ENCODE results near the gene WSB2. TPM values are rescaled to one million over a fixed set of nuclear protein-coding genes. Genes with fewer than 3 reads are reported as not detected.

The WSB2 gene
- polyA plus RNA-seq, 1 donor from 2014 or later, result 155 TPM

DNA sequence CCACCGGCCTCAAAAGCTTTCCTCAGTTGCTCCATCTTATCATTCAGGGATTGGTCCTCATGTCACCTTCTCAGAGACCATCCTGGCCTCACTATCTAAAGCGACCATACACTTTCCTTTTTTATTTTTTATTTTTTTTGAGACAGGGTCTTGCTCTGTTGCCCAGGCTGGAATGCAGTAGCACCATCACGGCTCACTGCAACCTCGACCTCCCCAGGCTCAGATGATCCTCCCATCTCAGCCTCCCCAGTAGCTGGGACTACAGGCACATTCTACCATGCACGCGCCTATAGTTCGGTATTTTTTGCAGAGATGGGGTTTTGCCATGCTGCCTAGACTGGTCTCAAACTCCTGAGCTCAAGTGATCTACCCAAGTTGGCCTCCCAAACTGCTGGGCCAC lies 2.8 kb downstream of the WSB2 start:
- H3K9ac ChIP-seq (ENCODE audit: low read length), result no peak overlapping the region
- H3K9me3 ChIP-seq (ENCODE audit: low read length), result no peaks in the 10 kb centered on the region
- no peak for TF ChIP-seq MXI1 (conservative IDR thresholded peaks at IDR 0.05; ENCODE audit: poor library complexity, severe bottlenecking)
- TF ChIP-seq, protein P1, sequence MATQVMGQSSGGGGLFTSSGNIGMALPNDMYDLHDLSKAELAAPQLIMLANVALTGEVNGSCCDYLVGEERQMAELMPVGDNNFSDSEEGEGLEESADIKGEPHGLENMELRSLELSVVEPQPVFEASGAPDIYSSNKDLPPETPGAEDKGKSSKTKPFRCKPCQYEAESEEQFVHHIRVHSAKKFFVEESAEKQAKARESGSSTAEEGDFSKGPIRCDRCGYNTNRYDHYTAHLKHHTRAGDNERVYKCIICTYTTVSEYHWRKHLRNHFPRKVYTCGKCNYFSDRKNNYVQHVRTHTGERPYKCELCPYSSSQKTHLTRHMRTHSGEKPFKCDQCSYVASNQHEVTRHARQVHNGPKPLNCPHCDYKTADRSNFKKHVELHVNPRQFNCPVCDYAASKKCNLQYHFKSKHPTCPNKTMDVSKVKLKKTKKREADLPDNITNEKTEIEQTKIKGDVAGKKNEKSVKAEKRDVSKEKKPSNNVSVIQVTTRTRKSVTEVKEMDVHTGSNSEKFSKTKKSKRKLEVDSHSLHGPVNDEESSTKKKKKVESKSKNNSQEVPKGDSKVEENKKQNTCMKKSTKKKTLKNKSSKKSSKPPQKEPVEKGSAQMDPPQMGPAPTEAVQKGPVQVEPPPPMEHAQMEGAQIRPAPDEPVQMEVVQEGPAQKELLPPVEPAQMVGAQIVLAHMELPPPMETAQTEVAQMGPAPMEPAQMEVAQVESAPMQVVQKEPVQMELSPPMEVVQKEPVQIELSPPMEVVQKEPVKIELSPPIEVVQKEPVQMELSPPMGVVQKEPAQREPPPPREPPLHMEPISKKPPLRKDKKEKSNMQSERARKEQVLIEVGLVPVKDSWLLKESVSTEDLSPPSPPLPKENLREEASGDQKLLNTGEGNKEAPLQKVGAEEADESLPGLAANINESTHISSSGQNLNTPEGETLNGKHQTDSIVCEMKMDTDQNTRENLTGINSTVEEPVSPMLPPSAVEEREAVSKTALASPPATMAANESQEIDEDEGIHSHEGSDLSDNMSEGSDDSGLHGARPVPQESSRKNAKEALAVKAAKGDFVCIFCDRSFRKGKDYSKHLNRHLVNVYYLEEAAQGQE (IDR thresholded peaks at IDR 0.05; ENCODE audit: borderline replicate concordance), result no peak
- TF ChIP-seq RAD21 (conservative IDR thresholded peaks at IDR 0.05), result no peak
- no peak for TF ChIP-seq POLR2AphosphoS5 (IDR thresholded peaks at IDR 0.05)
- TF ChIP-seq SMC3 (conservative IDR thresholded peaks at IDR 0.05; ENCODE audit: poor library complexity), result no peak
- TF ChIP-seq EP300 (conservative IDR thresholded peaks at IDR 0.05; ENCODE audit: poor library complexity, severe bottlenecking), result no peak
- TF ChIP-seq TAF1 (IDR thresholded peaks at IDR 0.05; ENCODE audit: low read depth), result no peak
- no peak for TF ChIP-seq EZH2 (IDR thresholded peaks at IDR 0.05; ENCODE audit: borderline replicate concordance, insufficient read depth, low read length, poor library complexity, severe bottlenecking)
- TF ChIP-seq, protein P2, sequence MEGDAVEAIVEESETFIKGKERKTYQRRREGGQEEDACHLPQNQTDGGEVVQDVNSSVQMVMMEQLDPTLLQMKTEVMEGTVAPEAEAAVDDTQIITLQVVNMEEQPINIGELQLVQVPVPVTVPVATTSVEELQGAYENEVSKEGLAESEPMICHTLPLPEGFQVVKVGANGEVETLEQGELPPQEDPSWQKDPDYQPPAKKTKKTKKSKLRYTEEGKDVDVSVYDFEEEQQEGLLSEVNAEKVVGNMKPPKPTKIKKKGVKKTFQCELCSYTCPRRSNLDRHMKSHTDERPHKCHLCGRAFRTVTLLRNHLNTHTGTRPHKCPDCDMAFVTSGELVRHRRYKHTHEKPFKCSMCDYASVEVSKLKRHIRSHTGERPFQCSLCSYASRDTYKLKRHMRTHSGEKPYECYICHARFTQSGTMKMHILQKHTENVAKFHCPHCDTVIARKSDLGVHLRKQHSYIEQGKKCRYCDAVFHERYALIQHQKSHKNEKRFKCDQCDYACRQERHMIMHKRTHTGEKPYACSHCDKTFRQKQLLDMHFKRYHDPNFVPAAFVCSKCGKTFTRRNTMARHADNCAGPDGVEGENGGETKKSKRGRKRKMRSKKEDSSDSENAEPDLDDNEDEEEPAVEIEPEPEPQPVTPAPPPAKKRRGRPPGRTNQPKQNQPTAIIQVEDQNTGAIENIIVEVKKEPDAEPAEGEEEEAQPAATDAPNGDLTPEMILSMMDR (IDR thresholded peaks at IDR 0.05; ENCODE audit: poor library complexity, severe bottlenecking), result no peak
- peaks cover 38% of the 10 kb centered on the region for H3K79me2 ChIP-seq (replicated peaks; ENCODE audit: insufficient read depth, low read length)
- H3K4me3 ChIP-seq (ENCODE audit: low read length), result no peak overlapping the region
- H4K20me1 ChIP-seq (ENCODE audit: insufficient read depth), result no peaks in the 10 kb centered on the region
- H3K36me3 ChIP-seq (ENCODE audit: insufficient read depth, low read length), result no peaks in the 10 kb centered on the region
- H3F3A ChIP-seq (ENCODE audit: insufficient read depth, low read length, poor library complexity, severe bottlenecking), result no peaks in the 10 kb centered on the region
- H3K4me2 ChIP-seq (ENCODE audit: low read length), result no peak overlapping the region
- H3K27me3 ChIP-seq (ENCODE audit: insufficient read depth, low read depth, low read length), result no peaks in the 10 kb centered on the region
- no peak overlapping the region for H3K27ac ChIP-seq (ENCODE audit: low read length)
- H2AFZ ChIP-seq (ENCODE audit: low read depth, low read length), result no peak overlapping the region
- no peaks in the 10 kb centered on the region for H3K9me2 ChIP-seq (ENCODE audit: insufficient read depth, low read length)

DNA sequence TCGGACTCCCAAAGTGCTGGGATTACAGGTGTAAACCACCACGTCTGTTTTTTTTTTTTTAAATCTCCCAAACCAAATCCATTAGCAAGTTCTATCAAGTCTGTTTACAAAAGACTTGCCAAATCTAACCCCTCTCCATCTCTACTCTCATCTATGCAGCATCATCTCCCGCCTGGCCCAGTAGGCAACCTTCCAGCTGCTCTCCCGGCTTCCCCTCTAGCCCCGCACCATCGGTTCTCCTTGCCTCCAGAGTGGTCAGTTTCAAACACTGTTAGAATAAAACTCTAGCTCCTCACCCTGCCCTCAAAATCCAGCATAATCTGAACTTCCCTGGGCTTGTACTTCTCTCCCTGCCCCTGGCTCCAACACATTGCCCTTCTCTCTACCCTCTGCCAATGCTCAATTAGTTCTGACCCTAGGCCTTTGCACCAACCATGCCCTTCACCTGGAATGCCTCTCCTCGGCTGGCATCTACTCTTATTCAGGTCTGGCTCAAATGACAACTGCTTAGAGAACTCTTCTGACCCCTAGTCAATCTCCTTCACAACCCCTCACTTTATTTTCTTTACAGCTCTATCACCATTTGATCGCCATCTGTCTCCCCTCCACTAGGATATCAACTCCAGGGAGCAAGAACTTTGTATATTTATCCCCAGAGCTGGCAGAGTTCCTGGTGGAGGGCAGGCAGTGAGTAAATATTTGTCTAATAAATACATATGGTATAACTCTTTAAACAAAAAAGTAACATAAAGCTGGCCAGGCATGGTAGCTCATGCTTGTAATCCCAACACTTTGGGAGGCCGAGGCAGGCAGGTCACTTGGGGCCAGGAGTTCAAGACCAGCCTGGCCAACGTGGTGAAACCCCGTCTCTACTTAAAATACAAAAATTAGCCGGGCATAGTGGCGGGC lies 4.9 kb downstream of the WSB2 start:
- TF ChIP-seq EZH2 (IDR thresholded peaks at IDR 0.05; ENCODE audit: borderline replicate concordance, insufficient read depth, low read length, poor library complexity, severe bottlenecking) (no peak), EP300 (conservative IDR thresholded peaks at IDR 0.05; ENCODE audit: poor library complexity, severe bottlenecking) (no peak)
- peaks cover 29% of the 10 kb centered on the region for H3K79me2 ChIP-seq (replicated peaks; ENCODE audit: insufficient read depth, low read length)
- H2AFZ ChIP-seq (ENCODE audit: low read depth, low read length), result no peak overlapping the region
- H3K9me3 ChIP-seq (ENCODE audit: low read length), result no peaks in the 10 kb centered on the region
- no peaks in the 10 kb centered on the region for H3F3A ChIP-seq (ENCODE audit: insufficient read depth, low read length, poor library complexity, severe bottlenecking)
- no peaks in the 10 kb centered on the region for H3K9me2 ChIP-seq (ENCODE audit: insufficient read depth, low read length)
- no peak overlapping the region for H3K27ac ChIP-seq (ENCODE audit: low read length)
- no peaks in the 10 kb centered on the region for H3K36me3 ChIP-seq (ENCODE audit: insufficient read depth, low read length)
- H3K4me3 ChIP-seq (ENCODE audit: low read length), result no peak overlapping the region
- H3K27me3 ChIP-seq (ENCODE audit: insufficient read depth, low read depth, low read length), result no peaks in the 10 kb centered on the region
- H3K4me2 ChIP-seq (ENCODE audit: low read length), result no peak overlapping the region
- no peaks in the 10 kb centered on the region for H4K20me1 ChIP-seq (ENCODE audit: insufficient read depth)
- H3K9ac ChIP-seq (ENCODE audit: low read length), result no peak overlapping the region
